BE2C (cell line): ENCODE data around the gene HTR6.

Source experiments
- DNase-seq: peaks from one replicate; pipeline ENCODE4 v3.0.0-alpha.2; 2020
- H3K27me3 ChIP-seq: fragments of 250-450 bp; sonication (Bioruptor Pico); 2 replicates; pipeline ENCODE4 v1.5.1; 2020; ENCODE audit warnings: mild to moderate bottlenecking
- H3K36me3 ChIP-seq: fragments of 250-450 bp; sonication (Bioruptor Pico); 2 replicates; pipeline ENCODE4 v1.5.1; 2020; ENCODE audit warnings: mild to moderate bottlenecking
- H3K4me1 ChIP-seq: fragments of 250-450 bp; sonication (Bioruptor Pico); 2 replicates; pipeline ENCODE4 v1.5.1; 2020
- H3K4me3 ChIP-seq: 2 replicates; pipeline ENCODE4 v1.5.1; 2011; ENCODE audit warnings: low read depth, low read length
- H3K9me3 ChIP-seq: fragments of 250-450 bp; sonication (Bioruptor Pico); 2 replicates; pipeline ENCODE4 v1.5.1; 2020
- TF ChIP-seq, protein P1 (sequence below): IDR thresholded peaks from 2 replicates; pipeline ENCODE4 v1.5.1; 2012; ENCODE audit warnings: mild to moderate bottlenecking, low read depth, low read length

The HTR6 gene

DNA sequence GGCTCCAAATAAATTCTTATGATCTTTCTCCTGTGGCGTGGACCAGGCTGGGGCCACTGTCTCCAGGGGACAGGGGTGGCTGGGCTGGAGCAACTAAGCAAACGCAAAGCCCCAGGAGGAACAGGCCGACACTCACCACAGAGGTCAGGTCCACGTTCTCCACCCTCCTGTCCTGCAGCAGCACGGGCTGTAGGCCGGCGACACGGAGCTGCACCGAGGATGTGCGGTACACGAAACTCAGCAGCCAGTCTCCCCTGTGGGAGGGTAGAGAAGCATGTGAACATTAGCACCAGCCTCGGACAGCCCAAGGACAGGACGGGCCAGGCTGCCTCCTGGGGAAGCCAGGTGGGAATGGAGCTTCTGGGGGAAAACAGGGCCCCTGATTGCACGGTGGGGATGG lies 29.6 kb downstream of the HTR6 start:
- no peaks in the 10 kb centered on the region for H3K36me3 ChIP-seq
- no peaks in the 10 kb centered on the region for H3K9me3 ChIP-seq
- H3K27me3 ChIP-seq, result no peaks in the 10 kb centered on the region
- no peak overlapping the region for H3K4me3 ChIP-seq
- DNase-seq, result no peak
- TF ChIP-seq, protein P1, sequence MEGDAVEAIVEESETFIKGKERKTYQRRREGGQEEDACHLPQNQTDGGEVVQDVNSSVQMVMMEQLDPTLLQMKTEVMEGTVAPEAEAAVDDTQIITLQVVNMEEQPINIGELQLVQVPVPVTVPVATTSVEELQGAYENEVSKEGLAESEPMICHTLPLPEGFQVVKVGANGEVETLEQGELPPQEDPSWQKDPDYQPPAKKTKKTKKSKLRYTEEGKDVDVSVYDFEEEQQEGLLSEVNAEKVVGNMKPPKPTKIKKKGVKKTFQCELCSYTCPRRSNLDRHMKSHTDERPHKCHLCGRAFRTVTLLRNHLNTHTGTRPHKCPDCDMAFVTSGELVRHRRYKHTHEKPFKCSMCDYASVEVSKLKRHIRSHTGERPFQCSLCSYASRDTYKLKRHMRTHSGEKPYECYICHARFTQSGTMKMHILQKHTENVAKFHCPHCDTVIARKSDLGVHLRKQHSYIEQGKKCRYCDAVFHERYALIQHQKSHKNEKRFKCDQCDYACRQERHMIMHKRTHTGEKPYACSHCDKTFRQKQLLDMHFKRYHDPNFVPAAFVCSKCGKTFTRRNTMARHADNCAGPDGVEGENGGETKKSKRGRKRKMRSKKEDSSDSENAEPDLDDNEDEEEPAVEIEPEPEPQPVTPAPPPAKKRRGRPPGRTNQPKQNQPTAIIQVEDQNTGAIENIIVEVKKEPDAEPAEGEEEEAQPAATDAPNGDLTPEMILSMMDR, result no peak
- H3K4me1 ChIP-seq, result no peaks in the 10 kb centered on the region

DNA sequence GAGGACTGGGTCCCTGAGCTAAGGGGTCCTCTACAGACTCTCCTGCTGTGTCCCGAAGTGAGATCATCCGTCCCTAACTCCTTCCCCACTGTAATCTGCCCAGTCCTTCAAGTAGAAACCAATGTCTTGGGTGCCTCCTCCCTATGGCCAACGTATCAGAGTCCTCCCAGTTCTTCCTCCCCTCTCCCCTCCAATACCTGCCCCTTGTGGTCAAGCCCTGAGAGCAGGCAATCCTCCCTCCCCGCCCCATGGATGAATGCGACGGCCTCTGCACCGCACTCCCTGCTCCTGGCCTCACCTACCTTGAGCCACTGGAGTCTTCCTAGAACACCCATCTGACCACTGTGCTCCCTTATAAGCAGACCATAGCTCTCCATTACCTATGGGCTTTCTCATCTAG lies 31.1 kb downstream of the HTR6 start:
- no peak for DNase-seq
- H3K4me1 ChIP-seq, result no peaks in the 10 kb centered on the region
- no peak overlapping the region for H3K4me3 ChIP-seq
- H3K36me3 ChIP-seq, result no peaks in the 10 kb centered on the region
- no peaks in the 10 kb centered on the region for H3K27me3 ChIP-seq
- no peaks in the 10 kb centered on the region for H3K9me3 ChIP-seq
- TF ChIP-seq, protein P1, result no peak

DNA sequence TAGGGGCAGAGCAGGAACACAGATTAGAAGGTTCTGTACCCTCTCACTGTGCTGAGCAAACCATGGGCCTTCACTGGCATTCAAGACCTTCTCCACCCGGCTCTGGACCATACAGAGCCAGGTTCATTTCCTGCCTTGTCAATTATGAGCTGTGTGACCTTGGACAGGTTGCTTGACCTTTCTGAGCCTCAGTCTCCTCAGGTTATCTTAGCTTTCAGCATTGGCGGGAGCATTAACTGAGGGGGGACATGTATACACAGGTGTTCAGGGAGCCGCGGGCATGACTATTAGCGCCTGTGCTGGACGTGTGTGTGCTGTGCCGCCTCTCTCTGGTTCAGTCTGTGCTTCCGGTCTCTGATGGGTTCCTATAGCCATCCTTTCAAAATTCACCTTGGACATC lies 32.1 kb downstream of the HTR6 start:
- Histone ChIP-seq H3K4me3 (no peak overlapping the region), H3K36me3 (no peaks in the 10 kb centered on the region), H3K27me3 (no peaks in the 10 kb centered on the region), H3K9me3 (no peaks in the 10 kb centered on the region), H3K4me1 (no peaks in the 10 kb centered on the region)
- DNase-seq, result no peak
- TF ChIP-seq, protein P1, result no peak

DNA sequence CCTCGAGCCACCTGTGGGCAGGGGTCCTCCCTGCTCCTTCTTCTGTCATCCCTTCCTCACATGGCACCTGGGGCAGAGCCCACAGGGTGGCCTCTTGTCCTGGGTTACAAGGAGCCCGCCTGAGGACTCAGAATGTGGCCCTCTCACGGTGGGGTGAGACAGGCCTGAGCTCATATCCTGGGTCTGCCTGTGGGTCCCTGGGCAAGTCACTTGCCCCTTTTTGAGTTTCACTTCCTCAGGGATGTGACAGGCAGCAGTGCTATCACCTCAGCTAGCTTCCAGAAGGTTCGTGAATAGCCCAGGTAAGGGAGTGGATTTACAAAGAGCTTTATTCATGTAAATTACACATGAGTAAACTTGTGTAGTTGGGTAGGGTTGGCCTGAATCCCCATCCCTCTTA lies 33.5 kb downstream of the HTR6 start:
- Histone ChIP-seq H3K9me3 (no peaks in the 10 kb centered on the region), H3K4me1 (no peaks in the 10 kb centered on the region), H3K4me3 (no peak overlapping the region), H3K27me3 (no peaks in the 10 kb centered on the region), H3K36me3 (no peaks in the 10 kb centered on the region)
- no peak for DNase-seq
- TF ChIP-seq, protein P1, result no peak

DNA sequence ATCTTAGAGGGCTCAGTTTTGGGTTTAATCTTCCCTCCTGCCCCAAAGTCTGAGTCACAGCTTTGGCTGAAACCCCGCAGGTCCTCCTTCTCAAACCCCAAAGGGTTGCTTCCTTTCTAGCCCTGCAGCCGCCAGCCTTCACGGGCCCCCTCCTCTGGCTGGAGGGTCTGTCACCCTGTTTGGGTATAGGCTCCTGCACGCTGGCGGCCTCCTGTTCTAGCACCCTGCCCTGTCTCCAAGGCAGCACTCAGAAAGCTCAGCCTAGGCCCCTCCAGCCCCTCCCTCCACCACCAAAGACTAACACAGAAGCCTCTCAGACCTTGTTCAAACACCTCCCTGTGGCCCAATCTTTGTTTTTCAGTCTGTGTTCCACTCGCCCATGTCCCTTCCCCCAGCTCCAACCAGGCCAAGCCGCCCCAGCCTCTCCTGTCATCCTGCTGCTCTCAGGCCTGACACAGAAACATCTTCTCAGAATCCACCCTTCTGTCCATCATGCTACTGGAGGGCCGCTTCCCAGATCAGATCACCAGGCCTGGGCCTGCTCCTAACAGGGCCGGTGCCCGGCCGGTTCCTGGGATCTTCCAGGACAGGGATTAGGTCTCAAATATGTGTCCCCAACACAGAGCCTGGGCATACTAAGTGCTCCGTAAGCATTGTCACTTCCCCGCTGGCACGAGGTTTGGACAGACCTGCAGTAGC lies 35.6 kb downstream of the HTR6 start:
- no peak overlapping the region for H3K4me3 ChIP-seq
- H3K4me1 ChIP-seq, result no peaks in the 10 kb centered on the region
- no peaks in the 10 kb centered on the region for H3K36me3 ChIP-seq
- H3K27me3 ChIP-seq, result no peaks in the 10 kb centered on the region
- H3K9me3 ChIP-seq, result no peaks in the 10 kb centered on the region
- no peak for DNase-seq
- TF ChIP-seq, protein P1, result no peak

DNA sequence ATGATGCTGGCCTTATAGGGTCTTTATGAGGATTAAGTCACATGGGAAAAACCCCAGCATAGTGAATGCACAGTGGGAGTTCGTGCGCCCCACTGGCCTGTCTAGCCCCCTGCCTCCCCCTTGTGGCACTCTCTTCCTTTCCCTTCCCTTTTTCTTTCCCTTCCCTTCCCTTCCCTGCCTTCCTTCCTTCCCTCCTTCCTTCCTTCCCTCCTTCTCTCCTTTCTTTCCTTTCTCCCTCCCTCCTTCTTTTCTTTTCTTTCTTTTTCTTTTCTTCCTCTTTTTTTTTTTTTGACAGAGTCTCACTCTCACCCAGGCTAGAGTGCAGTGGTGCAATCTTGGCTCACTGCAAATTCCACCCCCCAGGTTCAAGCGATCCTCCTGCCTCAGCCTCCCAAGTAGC lies 38.6 kb downstream of the HTR6 start:
- H3K36me3 ChIP-seq, result no peaks in the 10 kb centered on the region
- no peaks in the 10 kb centered on the region for H3K27me3 ChIP-seq
- TF ChIP-seq, protein P1, result no peak
- no peaks in the 10 kb centered on the region for H3K9me3 ChIP-seq
- H3K4me3 ChIP-seq, result no peak overlapping the region
- no peak for DNase-seq
- no peaks in the 10 kb centered on the region for H3K4me1 ChIP-seq
